ENCODE data around the gene CNTROB. TPM values are rescaled to one million over a fixed set of nuclear protein-coding genes. Genes with fewer than 3 reads are reported as not detected.

Gene CNTROB
- total and polyA plus RNA-seq, 2 donors (not counting 1 experiment from before 2014, with no cell fraction given), result 23.1 to 34.8 TPM

DNA sequence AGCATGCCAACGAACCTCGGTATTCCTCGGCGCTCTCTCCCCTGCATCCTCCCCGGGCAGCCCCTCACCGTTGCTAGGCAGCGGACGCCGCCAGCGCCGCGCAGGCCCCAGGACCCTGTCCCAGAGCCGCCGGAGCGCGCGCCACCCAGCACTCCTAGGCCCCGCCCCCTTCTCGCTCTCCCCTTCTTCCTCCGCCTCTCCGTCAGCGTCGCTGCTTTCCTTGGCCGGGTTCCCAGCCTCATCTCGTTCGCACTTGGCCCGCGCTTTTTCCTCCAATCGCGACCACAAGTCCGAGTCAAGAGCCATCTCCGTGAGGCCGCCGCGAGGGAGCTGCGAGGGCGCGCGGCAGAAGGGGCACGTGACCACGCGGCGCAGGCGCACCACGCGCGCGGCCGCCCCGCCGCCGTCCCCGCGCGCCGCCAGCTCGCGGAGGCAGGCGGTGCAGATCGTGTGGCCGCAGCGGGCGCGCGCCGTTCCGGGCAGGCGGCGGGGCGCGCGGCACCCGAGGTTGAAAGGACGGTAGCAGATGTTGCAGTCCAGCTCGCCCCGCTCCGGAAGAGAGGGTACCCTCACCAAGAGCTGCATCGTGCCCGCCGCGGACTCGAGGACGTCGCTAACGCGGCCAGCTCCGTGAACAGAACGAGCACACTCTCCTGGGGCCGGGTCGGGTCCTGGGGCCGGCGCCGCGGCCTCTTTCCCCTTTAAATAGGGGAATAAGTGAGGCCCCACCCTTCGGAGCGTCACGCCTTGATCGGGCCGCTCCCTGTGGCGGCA, 16.2 kb upstream of the CNTROB start, which contains the start of gene RNF227:
RNF227 (minus strand) TSS at position 679 of the 774 bp plus-strand sequence; CDS start at position 585, 94 bp downstream.
- H3K4me3 ChIP-seq (ENCODE audit: control extremely low read depth in 1 of 5, extremely low read depth in 1 of 5, insufficient read depth in 1 of 5, low read depth in 2 of 5, low read length in 4 of 5), result peak within 1 kb of the TSS; percentile 9 to 81 (median 76)
- H3K36me3 ChIP-seq (replicated peaks in 1 of 2; ENCODE audit: control extremely low read depth in 1 of 2, control insufficient read depth in 1 of 2, extremely low read depth in 1 of 2, insufficient read depth in 2 of 2, low read length in 1 of 2), result peaks cover 2 to 10% of the 10 kb centered on the region in 2 experiments
- H4K20me1 ChIP-seq (ENCODE audit: control insufficient read depth, insufficient read depth, low read length, poor library complexity, severe bottlenecking), result no peaks in the 10 kb centered on the region
- intact Hi-C loops (cut with micrococcal nuclease), result loop anchor here (1.0 to 5.0 kb wide), 3 partner anchors 17 to 58 kb away; partner anchors contain the start of genes CNTROB, CYB5D1, NAA38 and TMEM88
- DNase-seq, result peak; percentile 93
- H3K4me2 ChIP-seq (replicated peaks; ENCODE audit: low read depth, low read length, poor library complexity, severe bottlenecking), result peak within 1 kb of the TSS; percentile 94
- Mint-ChIP-seq H3K4me3 (peak within 1 kb of the TSS; percentile 93), H3K4me1 (peaks cover 24% of the 10 kb centered on the region), H3K9me3 (ENCODE audit: insufficient read depth) (no peaks in the 10 kb centered on the region), H3K27me3 (no peaks in the 10 kb centered on the region), H3K27ac (peak within 1 kb of the TSS; percentile 93)
- H3K9ac ChIP-seq (ENCODE audit: low read length), result peak within 1 kb of the TSS; percentile 84
- peak; percentile 82 for ATAC-seq (ENCODE audit: low read depth)
- H3K79me2 ChIP-seq (ENCODE audit: control insufficient read depth, insufficient read depth, low read length), result no peaks in the 10 kb centered on the region
- ChIA-PET POLR2A (interaction anchor here (1.0 to 2.0 kb wide), 6 partner anchors 16 to 332 kb away, joined by 3 to 21 read pairs (median 4); partner anchors contain the start of genes BORCS6, CNTROB, CTC1 and NAA38), CTCF (interaction anchor here (0.6 to 16.7 kb wide), 21 partner anchors 16 to 380 kb away, joined by 3 to 284 read pairs (median 4); partner anchors contain the start of genes CNTROB, KCNAB3, SLC25A35 and TRAPPC1)
- H3K27me3 ChIP-seq (replicated peaks in 1 of 4; ENCODE audit: control extremely low read depth in 1 of 4, control insufficient read depth in 3 of 4, insufficient read depth in 4 of 4, low read length in 3 of 4), result no peaks in the 10 kb centered on the region
- peaks cover 16 to 20% of the 10 kb centered on the region in 2 donors for H3K4me1 ChIP-seq (ENCODE audit: control insufficient read depth in 2 of 2, insufficient read depth in 2 of 2, low read length in 2 of 2)
- WGBS (ENCODE audit: insufficient coverage), result 1% methylated on average over 100 of the region's 100 CpGs
- H3K9me3 ChIP-seq (ENCODE audit: control extremely low read depth in 1 of 3, control insufficient read depth in 2 of 3, insufficient read depth in 1 of 3, low read length in 2 of 3), result no peaks in the 10 kb centered on the region
- peak within 1 kb of the TSS; percentile 98 for H2AFZ ChIP-seq (ENCODE audit: insufficient read depth, low read depth, low read length, poor library complexity, severe bottlenecking)
- peak within 1 kb of the TSS; percentile 69 to 75 for H3K27ac ChIP-seq (ENCODE audit: low read length in 2 of 2)
- no peak for TF ChIP-seq EZH2 (IDR thresholded peaks at IDR 0.05; ENCODE audit: borderline replicate concordance, insufficient read depth, low read depth, low read length, poor library complexity, severe bottlenecking)
- TF ChIP-seq, protein P1, sequence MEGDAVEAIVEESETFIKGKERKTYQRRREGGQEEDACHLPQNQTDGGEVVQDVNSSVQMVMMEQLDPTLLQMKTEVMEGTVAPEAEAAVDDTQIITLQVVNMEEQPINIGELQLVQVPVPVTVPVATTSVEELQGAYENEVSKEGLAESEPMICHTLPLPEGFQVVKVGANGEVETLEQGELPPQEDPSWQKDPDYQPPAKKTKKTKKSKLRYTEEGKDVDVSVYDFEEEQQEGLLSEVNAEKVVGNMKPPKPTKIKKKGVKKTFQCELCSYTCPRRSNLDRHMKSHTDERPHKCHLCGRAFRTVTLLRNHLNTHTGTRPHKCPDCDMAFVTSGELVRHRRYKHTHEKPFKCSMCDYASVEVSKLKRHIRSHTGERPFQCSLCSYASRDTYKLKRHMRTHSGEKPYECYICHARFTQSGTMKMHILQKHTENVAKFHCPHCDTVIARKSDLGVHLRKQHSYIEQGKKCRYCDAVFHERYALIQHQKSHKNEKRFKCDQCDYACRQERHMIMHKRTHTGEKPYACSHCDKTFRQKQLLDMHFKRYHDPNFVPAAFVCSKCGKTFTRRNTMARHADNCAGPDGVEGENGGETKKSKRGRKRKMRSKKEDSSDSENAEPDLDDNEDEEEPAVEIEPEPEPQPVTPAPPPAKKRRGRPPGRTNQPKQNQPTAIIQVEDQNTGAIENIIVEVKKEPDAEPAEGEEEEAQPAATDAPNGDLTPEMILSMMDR (IDR thresholded peaks at IDR 0.05), result no peak
